ENCODE results near the gene RGS8.

Gene RGS8, protein sequence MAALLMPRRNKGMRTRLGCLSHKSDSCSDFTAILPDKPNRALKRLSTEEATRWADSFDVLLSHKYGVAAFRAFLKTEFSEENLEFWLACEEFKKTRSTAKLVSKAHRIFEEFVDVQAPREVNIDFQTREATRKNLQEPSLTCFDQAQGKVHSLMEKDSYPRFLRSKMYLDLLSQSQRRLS

DNA sequence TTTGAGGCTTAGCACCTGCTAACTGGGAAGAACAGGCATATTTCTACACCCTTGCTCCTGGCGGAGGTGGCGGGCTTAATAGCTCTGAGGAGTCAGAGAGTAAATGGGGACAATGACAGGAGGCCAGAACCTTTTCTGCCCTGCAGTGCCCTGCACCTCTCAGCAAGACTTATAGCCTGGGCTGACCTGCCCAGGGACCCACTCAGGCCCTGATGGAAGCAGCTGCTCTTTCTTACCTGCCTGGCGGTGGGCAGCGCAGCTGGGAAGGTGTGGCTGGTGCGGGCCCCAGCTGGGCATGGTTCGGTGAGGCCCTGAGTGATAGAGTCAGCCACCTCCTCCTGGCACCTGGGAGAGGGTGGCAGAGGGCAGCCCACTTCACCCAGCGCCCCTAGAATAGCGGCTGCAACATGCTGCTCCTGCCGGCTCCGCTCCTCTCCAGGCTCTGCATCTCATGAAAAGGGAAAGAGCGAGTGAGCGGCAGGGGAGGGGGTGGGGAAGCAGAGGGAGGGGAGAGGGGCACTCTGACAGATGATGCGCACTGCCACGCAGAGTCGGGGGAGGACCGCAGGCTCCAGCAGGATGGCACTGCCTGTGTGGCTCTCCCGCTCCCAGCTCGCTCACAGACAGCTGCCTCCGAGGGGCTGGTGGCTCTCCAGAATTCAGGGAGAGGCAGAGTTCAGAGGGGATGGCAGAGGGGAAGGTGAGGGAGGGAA is at the start of gene RGS8:
RGS8 (minus strand) TSS at position 472 of the 713 bp plus-strand sequence. CDS start 14,938 bp downstream, outside the sequence.
- DNase-seq (ENCODE audit: low read depth): no peak

DNA sequence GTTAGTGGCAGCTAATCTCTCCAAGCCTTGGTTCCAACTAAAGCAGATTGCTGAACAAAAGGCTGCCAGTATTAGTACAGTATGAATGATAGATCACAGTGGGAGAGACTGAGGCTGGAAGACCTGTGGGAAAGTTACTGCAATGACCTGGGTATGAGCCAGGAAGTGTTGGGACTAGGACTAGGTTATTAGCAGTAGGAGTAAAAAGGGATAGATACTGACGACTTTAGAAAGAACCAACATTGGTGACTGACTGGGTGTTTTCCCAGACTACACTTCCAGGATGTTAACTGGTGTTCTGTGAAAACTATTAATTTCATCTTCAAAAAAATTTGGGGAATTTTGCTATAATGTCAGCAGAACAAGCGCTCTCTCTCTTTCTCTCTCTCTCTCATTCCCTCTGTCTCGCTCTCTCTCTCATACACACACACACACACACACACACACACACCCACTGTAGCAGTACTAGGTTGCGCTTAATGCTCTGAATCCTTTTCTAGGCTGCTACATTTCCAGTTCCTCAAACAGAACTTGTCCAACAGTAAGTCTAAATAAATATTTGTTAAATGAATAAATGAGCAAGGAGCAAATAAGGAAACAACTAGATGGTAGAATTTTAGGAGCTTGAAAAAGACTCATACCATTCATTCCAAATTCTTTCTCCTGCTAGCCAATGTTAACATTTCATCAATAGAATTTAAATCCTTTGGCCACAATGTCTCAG is 47.6 kb upstream of the RGS8 start:
- no peak for DNase-seq (ENCODE audit: low read depth)

DNA sequence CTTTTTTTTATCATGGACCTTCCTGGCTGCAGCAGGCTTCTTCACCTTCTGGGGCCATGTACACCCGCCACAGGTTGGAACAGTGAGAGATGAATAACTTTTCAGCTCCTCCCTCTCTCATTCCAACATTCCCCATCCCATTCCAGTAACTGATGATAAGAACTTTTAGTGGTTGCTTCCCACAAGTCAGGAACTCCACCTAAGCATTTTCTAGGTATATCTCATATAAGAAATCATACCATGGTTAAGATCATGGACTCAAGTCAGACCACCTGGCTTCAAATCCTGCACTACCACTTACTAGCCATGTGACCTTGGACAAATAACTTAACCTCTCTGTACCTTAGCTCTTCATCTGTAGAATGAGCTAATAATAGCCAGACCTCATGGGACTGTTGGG is 42.5 kb upstream of the RGS8 start:
- DNase-seq (ENCODE audit: low read depth): no peak

DNA sequence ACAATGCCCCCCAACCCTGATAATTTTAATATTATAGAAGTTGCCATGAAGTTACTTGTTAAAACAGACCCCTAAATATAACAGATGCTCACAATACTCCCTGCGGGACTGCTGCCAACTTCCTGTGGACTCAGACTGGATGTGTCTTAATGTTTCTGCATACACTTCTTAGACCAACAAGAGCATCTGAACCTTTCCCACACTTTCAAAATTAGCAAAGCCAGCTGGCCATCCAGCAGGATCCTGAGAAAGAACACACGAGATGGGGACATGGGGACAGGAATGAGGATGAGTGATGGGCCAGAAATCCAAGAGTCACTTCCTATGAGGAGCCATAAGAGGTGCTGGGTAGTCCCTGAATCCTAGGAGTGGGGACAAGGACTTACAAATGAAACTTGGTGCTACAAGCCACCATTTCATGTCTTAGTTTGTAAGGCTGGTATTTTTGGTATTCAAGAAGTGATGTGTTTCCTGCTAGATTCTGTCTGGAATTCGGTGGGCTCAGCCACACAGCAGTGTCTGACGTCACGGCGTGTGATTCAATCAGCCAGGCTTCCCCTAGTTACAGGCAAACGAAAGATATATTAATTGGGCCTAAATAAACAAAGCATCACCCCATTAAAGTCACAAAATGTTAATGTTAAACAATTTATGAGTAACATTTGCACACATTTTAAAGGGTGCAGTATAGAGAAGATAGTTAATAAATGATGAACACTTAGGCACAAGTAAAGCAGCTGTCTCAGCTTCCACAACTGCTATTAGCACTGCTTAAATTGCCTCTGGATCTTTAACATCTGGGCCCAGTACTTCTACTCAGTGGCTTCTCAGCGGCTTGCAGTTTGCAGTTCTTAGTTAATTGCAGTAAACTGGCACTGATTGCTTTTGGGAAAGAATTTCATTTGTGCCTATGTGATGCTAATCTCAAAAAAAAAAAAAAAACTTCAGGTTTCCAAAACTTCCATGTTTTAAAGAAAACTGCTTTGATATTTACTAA is 41.2 kb upstream of the RGS8 start:
- no peak for DNase-seq (ENCODE audit: low read depth)

DNA sequence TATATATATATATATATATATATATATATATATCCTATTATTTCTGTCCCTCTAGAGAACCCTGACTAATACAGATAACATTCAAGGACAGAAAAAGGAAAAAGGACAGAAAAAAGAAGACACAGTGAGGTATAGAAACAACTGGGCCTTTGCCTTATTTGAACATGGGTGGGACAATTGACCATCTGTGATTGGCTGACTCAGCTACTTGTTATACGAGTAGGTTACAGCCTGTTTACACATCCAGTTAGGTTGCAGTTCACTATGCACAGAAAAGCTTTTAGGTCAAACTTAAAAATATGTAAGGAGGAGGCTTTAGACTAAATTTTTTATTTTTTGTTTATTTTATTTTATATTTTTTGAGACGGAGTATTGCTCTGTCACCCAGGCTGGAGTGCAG is 39.8 kb upstream of the RGS8 start:
- no peak for DNase-seq (ENCODE audit: low read depth)

DNA sequence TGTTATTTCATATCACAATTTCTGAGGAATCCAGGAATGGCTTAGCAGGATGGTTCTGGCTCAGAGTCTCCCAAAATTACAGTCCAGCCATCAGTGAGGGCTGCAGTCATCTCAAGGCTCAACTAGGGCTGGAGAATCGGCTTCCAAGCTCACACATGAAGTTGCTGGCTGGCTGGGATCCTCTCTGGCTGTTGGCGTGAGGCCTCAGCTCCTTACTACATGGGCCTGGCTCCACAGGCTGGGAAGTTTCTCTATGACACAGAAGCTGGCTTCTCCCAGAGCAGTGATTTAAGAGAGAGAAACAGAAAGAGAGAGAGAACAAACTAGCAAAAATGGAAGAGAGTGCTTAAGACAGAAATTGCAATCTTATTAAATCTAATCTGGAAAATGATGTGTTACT is 38.8 kb upstream of the RGS8 start:
- DNase-seq (ENCODE audit: low read depth): no peak

DNA sequence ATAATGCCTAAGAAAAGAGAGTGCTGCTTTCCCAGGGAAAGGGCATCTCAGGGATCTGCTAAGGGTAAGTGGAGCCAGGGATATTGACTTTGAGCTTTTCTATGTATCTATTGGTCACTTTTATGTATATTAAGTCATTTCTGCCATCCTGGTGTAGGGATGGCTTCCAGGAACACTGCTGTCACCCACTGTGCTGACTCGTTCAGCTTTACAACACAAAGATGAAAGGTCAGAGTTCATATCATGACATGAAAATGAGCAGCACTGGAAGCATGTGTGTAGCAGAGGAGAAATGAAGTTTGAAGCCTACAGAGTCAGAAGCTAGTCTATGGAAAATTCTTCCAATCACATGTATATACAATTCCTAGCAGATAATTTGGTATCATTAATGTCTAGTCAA is 37.1 kb upstream of the RGS8 start:
- DNase-seq (ENCODE audit: low read depth): no peak

DNA sequence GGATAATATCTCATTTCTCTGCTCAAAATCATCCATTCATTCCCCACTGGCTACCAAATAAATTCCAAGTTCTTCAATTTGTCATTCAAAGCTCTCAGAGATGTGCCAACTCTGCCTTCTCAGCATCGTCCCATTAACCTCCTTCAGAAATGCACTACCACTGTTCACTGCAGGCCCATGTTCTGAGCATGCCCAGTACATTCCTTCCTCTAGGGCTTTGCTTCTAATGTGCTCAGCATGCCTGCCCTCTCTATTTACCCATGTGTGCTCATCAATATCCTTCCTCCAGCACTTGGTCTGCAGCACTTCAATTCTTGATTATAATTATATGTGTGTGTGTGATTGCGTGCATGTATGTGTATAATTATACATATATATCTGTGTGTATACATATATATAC is 36.1 kb upstream of the RGS8 start:
- DNase-seq (ENCODE audit: low read depth): no peak

DNA sequence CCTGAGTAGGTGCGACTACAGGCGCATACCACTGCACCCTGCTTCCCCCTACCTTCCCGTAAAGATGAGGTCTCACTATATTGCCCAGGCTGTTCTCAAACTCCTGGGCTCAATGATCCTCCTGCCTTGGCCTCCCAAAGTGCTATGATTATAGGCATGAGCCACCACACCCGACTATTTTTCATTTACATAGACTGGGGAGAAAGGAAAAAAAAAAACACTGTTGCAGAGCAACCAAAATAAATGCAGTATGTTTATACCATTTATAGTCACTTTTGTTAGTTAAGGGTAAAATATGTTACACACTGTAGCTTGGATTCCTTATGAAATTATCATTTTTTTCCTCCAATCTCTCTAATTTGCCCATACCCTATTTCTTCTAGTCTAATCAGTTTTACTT is 35.2 kb upstream of the RGS8 start:
- DNase-seq (ENCODE audit: low read depth): no peak

DNA sequence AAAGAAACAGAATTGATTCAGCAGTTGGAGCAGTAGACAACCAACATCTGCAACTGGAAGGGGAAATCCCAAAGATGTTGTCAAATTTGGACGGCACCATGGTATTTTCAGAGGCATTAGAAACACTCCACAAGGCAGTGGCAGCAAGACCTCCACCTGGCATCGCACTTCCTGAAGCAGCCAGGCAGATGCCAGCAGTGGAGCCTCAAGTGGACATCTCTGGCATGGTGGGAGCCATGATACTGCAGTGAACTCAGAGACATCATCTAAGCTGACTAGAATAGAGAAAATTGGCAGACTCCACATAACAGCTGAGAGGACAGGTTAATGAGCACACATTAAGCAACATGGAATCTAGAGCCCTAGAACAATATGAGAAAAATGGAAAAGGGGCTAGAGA is 33.9 kb upstream of the RGS8 start:
- no peak for DNase-seq (ENCODE audit: low read depth)

DNA sequence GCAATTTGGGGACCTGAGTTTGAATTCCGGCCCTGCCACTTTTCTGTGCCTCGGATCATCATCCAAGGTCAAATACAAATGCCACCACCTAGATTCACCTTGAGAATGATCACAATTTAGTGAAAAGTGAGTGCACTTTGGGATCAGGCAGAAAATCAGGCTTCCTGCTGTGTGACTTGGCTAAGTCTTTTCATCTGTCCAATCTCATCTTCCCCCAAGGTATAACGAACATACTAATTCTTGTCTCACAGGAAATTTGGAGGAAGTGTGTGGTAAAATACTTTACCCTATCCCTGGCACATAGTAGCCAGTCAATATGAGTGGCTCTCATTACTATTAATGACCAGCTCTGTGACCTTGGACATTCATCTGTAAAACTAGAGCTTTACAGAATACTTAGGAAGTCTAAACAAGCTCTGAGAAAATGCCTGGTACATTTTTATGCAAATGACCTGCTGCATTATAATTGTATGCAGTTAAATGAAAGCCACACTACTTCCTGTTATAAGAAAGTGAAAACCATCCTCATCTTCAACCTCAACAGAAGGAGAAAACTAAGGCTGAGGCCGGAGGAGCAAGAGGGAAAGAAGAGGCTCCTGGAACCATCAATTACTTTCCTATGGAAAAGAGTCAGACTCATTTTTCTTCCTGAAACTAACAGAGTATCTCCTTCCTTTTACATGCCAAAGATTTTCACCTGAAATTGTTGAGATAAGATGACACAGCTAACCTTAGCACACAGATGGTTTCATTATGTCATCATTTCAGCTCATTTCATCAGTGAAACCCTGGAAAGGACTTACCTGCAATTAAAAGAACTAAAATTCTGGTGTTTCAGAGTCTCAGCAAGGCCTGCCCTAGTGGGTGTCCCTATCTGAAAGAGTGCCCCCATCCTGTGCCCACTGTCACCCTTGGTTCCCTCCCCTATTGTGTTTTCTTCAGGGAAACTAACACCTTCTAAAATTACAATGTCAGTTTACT is 32.6 kb upstream of the RGS8 start:
- DNase-seq (ENCODE audit: low read depth): no peak

DNA sequence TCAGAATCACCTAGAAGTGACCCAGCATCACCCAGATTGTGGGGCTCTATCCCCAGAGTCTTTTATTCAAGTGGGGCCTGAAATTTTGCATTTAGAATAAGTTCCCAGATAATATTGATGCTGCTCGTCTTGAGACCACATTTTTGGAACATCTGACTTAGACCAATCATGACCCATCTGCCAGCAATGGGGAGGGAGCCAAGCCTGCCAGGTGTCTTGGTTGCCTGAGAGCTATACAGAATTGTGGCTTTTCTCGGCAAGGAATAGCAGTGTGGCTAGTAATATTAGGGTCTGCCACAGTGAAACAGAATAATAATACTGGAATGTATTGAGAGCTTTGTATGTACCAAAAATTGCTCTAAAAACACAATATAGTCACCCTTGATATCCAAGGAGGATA is 31.1 kb upstream of the RGS8 start:
- DNase-seq (ENCODE audit: low read depth): no peak

DNA sequence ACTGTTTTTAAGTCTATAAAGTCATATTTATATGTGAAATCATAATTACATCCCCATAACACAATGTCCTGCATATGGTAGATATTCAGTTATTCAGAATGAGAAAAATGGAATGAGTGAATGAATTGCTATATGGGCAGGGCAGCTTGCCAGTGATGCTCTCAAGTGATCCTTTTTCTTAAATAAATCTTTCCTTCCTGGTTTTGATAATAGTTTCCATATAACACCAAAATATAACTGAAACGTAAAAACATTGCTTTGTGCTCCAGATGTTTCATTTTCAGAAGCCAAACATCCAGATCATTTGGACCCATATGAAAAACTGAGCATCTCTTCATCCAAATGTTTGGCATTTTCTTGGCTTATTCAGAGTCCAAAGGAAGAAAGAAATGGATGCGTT is 30.2 kb upstream of the RGS8 start:
- no peak for DNase-seq (ENCODE audit: low read depth)

DNA sequence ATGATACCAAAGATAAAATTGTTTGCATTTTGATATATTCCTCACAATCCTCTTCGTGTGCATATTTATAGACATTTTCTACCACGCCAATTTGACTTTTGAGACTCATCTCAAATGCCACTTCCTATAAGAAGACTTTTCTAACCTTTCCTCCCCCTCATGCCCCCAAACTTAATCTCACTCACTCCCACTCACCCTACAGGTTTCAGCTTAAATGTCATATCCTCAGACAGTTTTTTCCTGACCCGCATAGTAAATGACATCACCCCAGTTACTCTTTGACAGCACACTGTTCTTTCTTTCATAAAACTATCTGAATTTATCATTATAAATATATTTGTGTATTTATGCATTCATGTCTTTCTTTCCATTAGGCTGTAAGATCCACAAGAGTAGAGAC is 29.6 kb upstream of the RGS8 start:
- no peak for DNase-seq (ENCODE audit: low read depth)

DNA sequence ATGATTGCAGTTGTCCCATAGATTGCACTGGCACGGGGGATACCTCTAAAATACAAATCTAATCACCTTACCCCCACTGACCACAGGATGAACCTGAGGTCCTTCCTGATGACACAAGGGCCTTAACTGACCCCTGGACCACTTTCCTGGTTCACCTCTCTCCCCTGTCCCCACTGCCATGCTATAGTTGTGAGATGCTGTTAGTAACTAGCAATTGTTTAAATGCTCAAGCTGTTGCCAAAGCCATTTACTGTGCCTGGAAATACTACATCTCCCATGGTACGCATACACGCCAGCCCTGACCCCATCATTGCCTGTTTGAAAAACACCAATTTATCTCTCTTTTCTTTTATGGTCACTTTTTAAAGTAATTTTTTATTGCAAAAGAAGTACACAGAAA is 29.1 kb upstream of the RGS8 start:
- DNase-seq (ENCODE audit: low read depth): no peak

DNA sequence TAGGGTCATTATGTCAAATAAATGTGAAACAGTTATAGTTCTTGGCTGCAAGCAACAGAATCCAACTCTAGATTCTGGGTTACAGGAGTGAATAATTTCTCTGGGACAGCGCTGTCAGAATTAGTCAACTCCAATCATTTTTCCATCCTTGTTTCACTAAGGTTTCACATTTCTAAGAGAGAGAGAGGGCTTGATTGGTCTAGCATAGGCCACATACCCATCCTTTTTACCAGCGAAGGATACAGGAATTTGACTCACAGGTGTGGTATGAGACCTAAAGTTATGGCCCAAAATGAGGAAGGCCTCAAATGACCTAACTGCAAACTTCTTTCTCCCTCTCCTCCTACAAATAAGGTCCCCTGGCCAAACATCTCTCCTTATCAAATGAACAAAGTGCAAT is 25.5 kb upstream of the RGS8 start:
- no peak for DNase-seq (ENCODE audit: low read depth)

DNA sequence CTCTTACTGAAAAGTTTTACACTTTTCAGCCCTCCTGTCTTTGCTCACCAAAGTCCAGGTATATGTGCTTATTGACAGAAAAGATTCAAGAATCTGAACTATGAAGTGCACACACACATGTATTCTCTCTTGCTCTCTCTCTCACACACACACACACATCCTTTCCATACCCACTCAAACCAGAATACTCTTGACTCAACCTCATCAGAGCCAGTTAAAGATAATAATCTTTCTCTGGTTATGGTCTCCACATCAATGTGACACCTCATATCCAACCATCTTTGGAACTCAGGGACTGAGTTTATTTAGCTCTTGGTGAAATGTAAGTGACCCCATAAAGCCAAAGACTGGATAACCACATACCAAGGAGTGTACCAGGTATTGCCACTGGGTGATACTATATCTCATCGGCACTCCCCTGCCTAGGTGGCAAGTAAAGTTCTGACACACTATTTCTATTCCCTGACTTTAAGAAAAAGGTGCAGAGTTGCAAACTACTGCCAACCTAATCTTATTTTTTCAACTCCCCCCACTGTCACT is 24.9 kb upstream of the RGS8 start:
- no peak for DNase-seq (ENCODE audit: low read depth)

DNA sequence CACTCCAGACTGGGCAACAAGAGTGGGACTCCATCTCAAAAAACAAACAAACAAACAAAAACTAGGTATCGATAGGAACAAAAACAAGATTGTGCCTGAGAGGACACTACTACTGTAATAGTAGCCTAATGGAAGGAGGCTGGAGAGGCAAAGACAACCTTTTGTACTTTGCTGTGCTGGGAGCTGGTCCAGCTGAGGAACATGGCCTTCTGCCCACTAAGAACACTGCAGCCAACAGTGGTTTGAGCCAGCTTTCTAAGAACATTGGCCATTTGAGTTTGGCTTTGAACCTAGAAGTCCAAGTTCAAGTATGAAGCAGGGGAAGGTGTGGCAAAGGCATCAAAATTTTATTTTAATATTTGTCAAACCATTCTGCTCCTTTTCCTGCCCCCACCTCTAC is 22.7 kb upstream of the RGS8 start:
- DNase-seq (ENCODE audit: low read depth): no peak

DNA sequence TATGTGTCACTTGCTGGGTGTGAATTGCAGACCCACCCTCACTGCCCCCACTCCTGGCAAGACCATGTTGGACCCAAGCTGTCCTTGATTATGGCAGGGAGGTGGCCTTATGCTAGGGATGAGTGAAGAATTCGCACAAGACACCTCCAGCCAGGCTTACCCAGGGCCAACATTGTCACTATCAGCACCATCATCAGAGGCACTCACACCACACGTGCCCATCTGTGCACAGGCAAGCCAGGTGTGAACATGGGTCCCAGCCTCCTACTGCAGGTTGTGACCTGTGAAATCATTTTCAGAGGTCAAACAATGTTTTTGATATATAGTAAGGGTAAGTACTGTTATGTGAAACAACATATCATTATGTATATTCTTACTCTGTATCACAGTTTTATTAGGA is 20.3 kb upstream of the RGS8 start:
- no peak for DNase-seq (ENCODE audit: low read depth)

DNA sequence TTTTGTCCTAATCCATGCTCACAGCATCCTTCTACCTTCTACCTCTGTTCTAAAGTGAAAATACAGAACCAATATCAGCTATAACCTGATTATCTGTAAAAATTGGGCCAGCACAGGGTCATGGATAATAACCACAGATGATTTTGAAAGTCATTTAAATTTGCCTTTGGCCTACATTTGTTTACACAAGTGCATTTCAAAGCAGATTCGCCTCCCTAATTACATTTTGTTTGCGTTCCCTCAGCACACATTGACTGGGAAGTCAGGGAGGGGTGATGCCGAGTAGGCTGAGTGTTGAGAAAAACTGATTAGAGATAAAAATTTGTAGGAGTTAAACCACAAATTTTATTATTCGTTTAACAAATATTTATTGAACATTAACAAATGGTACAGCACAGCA is 19.2 kb upstream of the RGS8 start:
- no peak for DNase-seq (ENCODE audit: low read depth)

Measured in activated T-cell treated with anti-CD3 and anti-CD28 coated beads for 1 hour (primary cell).